ENCODE measurements around the gene RYR1.

DNA sequence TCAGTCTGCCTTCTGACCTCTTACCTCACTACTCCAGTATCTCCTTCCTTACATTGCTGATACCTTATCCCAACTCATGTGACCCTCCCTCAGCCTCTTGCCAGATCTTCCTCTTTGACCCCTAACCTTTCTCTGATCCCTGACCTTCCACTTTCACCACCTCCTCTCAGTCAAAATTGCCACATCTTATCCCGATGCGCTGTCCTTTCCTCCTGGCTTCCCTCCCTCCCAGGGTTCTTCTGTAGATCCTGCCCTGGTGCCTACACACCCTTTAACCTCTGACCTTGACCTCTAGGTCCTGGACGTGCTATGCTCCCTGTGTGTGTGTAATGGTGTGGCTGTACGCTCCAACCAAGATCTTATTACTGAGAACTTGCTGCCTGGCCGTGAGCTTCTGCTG lies 23.7 kb downstream of the RYR1 start:
- TF ChIP-seq POLR2A (IDR thresholded peaks at IDR 0.05) (no peak), CTCF (IDR thresholded peaks at IDR 0.05) (no peak)

Data from lower leg skin (tissue), 3 donors.